Epithelial cell of esophagus (primary cell): Measurements from ENCODE around the gene PPP2R2C.

Source experiments
- DNase-seq: peaks from one replicate; pipeline ENCODE4 v3.0.0; 2010; ENCODE audit warnings: low read depth
- H3K4me3 ChIP-seq: 2 replicates; pipeline ENCODE4 v1.5.1; 2011; ENCODE audit warnings: mild to moderate bottlenecking, low read length, control low read depth
- CTCF ChIP-seq: IDR thresholded peaks from 2 replicates; pipeline ENCODE4 v1.5.1; 2011; ENCODE audit warnings: low read depth, mild to moderate bottlenecking, low read length, control low read depth, inconsistent platforms; ENCODE audit not compliant: insufficient read depth; ENCODE audit errors: missing control alignments

PPP2R2C gene

DNA sequence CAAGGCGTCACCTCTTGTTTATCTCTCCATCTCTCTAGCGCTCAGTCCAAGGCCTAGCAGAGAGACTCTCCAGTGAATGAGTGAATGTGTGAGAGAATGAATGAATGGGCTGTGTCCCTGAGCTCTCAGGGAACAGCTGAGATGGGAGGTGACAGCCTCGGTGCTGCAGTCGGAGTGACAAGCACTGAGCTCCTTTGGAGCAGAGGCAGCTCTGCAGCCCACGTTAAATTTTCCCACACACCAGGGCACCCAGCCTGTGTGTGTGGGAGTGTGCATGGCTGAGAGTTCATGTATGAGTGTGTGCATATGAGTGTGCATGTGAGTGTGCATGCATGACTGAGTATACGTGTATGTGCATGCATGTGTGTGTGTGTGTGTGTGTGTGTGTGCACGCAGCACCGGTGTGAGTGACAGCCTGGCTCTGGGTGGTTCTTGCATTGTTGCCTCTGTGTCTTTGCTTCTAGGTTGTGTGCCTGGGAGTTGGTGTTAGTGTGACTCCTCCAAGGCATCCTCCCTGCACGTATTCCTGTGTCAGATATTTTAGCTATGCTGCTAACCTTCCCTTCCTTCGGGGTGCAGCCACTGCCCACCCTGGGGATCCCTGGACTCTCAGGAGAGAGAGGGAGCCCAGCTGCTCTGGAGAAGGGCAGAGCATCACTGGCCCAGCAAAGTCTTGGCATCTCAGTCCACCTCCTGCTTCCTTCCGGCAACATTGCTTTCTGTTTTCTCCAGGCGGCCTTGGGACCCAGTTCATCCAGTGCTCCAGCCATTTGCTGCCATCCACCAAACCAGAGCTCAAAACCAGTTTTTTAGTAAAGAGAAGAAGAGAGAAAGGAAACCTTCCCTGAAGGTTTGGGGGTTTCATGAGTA is 98.6 kb downstream of the PPP2R2C start:
- no peak for TF ChIP-seq CTCF
- no peak overlapping the region for H3K4me3 ChIP-seq
- no peak for DNase-seq

DNA sequence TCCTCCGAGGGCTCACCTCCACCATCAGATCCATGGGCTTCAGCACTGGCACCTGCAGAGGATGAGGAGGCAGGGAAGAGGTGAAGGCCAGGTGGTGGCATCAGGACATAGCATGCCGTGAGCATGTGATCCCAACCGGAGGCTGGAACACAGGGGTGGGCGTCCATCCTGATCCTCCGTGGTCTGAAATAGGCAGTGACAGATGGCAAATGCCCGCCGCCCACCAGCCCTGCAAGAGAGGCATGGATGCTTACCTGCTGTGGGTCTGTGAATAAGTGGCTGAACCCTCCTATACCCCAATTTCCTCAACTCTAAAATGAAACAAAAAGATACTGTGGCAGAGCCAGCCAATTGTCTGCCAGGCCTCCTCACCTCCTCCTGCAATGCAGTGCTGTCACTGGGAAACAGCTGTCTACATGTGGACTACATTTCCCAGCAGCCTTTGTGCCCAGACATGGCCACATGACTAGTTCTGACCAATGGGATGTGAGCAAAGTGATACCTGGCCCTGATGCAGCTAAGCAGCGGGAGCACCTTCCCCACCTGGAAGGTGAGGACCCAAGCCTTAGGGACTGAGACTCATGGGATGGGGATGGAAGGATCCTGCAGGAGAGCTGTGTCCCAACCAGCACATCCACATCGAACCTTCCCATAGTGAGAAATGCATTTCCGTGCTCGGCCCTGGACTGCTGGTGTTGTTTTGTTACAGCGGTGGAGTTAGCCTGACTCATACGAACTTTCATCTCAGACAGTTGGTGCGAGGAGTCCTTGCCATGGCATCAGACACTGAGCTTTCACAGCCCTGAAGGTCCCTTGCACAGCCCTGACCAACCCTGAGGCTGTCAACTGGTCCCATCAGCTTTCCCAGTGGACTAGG is 99.5 kb downstream of the PPP2R2C start:
- DNase-seq = peak; percentile 8
- TF ChIP-seq CTCF = no peak
- H3K4me3 ChIP-seq = no peak overlapping the region

- TF ChIP-seq CTCF = no peak
- no peak for DNase-seq
- no peak overlapping the region for H3K4me3 ChIP-seq
Measured at GRCh38 chr4:6371812-6372211, 100.6 kb downstream of the PPP2R2C start.

DNA sequence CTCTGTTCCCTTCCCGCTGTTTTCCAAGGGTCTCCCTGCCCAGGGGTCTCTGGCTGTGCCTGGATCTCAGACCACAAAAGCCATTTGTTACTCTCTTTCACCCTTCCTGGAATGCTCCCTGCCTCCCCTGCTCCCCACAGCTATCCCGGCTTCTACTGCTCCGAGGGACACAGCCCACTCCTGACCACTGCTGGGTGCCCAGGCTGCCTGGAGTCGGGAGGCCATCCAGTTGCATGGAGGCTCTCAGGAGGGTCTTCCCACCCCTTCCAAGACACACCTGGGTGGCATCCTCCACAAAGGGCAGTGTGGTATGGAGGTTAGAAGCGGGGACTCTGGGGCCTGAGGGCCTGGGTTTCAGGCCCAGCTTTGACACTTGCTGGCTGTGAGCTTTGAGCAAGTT is 101.1 kb downstream of the PPP2R2C start:
- H3K4me3 ChIP-seq = no peak overlapping the region

DNA sequence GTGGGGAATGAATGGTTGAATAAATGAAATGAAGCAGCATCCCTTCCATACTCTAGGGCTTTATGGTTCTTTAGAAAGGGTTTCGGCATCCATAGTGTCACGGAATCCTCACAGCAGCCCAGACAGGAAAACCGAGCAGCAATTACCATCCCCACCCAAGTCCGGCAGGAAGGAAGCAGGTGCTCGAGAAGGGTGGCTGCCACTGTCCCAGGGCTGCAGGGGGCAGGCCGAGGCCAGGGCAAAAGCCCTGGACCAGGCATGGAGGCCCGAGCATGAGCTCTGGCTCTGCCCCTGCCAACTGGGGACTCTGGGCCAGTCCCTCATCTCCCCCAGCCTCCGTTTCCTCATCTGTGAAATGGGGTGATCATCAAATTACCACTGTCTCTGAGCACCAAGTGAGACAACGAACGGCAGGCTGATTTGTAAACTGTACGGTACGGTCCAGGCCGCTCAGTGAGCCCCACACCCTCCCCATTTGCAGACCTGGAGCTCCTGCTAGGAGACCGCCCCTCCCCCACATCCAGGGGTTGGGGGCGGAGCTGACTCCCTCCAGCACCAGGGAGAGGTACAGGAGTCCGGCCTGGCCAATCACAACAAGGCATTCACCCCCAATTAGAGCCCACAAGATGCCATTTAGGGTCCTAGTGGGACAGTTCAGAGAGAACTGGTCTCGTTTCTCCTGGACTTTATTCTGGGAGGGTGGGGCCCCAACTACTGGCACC is 102.3 kb downstream of the PPP2R2C start:
- no peak for DNase-seq
- H3K4me3 ChIP-seq = no peak overlapping the region
- TF ChIP-seq CTCF = no peak

More for the DNA sequence above, 101.1 kb downstream of the PPP2R2C start:
- DNase-seq = no peak
- no peak for TF ChIP-seq CTCF

- DNase-seq = no peak
- H3K4me3 ChIP-seq = no peak overlapping the region
- TF ChIP-seq CTCF = no peak
Measured at GRCh38 chr4:6369511-6369910, 102.9 kb downstream of the PPP2R2C start.
